Transverse colon (tissue), 4 donors: ENCODE data around the gene LAP3. TPM values are rescaled to one million over a fixed set of nuclear protein-coding genes. Genes with fewer than 3 reads are reported as not detected.

ENCODE experiments used
- DNase-seq: peaks from one replicate; pipeline ENCODE4 v3.0.0-alpha.2; 2019
- H3K27ac ChIP-seq, 4 donors: fragments of 200-600 bp; sonication (generic); 2 replicates each; pipeline ENCODE4 v1.5.1; 2016 to 2018; ENCODE audit warnings: inconsistent platforms in 4 of 4
- H3K27me3 ChIP-seq: fragments of 200-600 bp; sonication (generic); 2 replicates; pipeline ENCODE4 v1.5.1; 2017; ENCODE audit warnings: inconsistent platforms
- H3K36me3 ChIP-seq, 4 donors: fragments of 200-600 bp; sonication (generic); 2 replicates each; pipeline ENCODE4 v1.5.1; 2017 to 2019; ENCODE audit warnings: inconsistent platforms in 4 of 4
- H3K4me1 ChIP-seq, 4 donors: fragments of 200-600 bp; sonication (generic); 2 replicates each; pipeline ENCODE4 v1.5.1; 2017 to 2020; ENCODE audit warnings: inconsistent platforms in 4 of 4
- H3K4me3 ChIP-seq, 4 donors: fragments of 200-600 bp; sonication (generic); 1 replicate in 1 of 4; 2 replicates in 3 of 4; pipeline versions ENCODE4 v1.5.1 to v1.6.1; 2017 to 2019; ENCODE audit warnings: inconsistent platforms in 4 of 4
- H3K9me3 ChIP-seq, 2 donors: fragments of 200-600 bp; sonication (generic); 2 replicates each; pipeline ENCODE4 v1.5.1; 2017 to 2019; ENCODE audit warnings: inconsistent platforms in 2 of 2
- CTCF ChIP-seq, 5 experiments: fragments of 200-600 bp in 3 of 5; fragments of 450-650 bp in 2 of 5; sonication (generic) in 3 of 5; IDR thresholded peaks; 1 replicate in 2 of 5; 2 replicates in 3 of 5; pipeline ENCODE4 v1.5.1; 2016 to 2017; ENCODE audit warnings: antibody characterized with exemption in 5 of 5, inconsistent platforms in 3 of 5, mild to moderate bottlenecking in 2 of 5, moderate library complexity in 1 of 5
- EP300 ChIP-seq: sonication (generic); formaldehyde crosslinking; IDR thresholded peaks from one replicate; pipeline ENCODE4 v1.6.1; 2017; ENCODE audit warnings: antibody characterized with exemption, low read depth
- POLR2A ChIP-seq: fragments of 450-650 bp; IDR thresholded peaks from one replicate; pipeline ENCODE4 v1.6.1; 2016; ENCODE audit warnings: antibody characterized with exemption, mild to moderate bottlenecking, moderate library complexity
- POLR2AphosphoS5 ChIP-seq, 3 donors: sonication (generic); formaldehyde crosslinking; IDR thresholded peaks; one replicate each; pipeline ENCODE4 v1.6.1; 2016; ENCODE audit warnings: antibody characterized with exemption in 3 of 3
- WGBS, 2 donors: methylation state at CpG; one replicate each; pipeline ENCODE4 v1.1.5; 2018; ENCODE audit warnings: low coverage in 1 of 2; 5-methylcytosine and 5-hydroxymethylcytosine counted together
- in situ Hi-C, 4 donors: fragments of 200-750 bp; cut with MboI; loops; one replicate each; pipeline versions ENCODE4 v1.15.0 to v1.15.1; 2017; ENCODE audit warnings: low sequenced_read_pairs in 3 of 4, low pct_ligation_motif_present in 1 of 4, low pct_unique_long_range_greater_than_20kb in 1 of 4
- intact Hi-C: fragments of 100-400 bp; cut with DNase I; formaldehyde crosslinking; loops from one replicate; pipeline ENCODE4 v1.15.1; 2023; ENCODE audit warnings: low total_unique reads
- total RNA-seq, 4 donors: library from RNA; depleted of rRNA; stranded (reverse); fragments of >200 nt; gene quantifications; one replicate each; pipeline ENCODE4 v1.1.0, GENCODE V29; 2016

Gene LAP3
- total RNA-seq, result 10 to 100 TPM; 53.5 to 85.0 (median 56.0) TPM

- Histone ChIP-seq H3K36me3 (peaks cover 0 to 9% (median 3%) of the 10 kb centered on the region in 4 donors), H3K4me1 (peaks cover 0 to 36% (median 20%) of the 10 kb centered on the region in 4 donors), H3K9me3 (no peaks in the 10 kb centered on the region), H3K4me3 (peak within 1 kb of the TSS; percentile 69 to 87 (median 82)), H3K27ac (peak within 1 kb of the TSS; percentile 92 to 98 (median 97)), H3K27me3 (no peaks in the 10 kb centered on the region)
- WGBS, 2 donors, result 0% methylated on average over 2 to 39 of the region's 91 CpGs
- in situ Hi-C loops, result loop anchor here in 3 of 4 donors (5.0 to 25.0 kb wide), 3 partner anchors 40 to 435 kb away; partner anchors contain the start of genes LCORL (in 2 of the 3), DCAF16 (in 1 of the 3) and NCAPG (in 1 of the 3)
- intact Hi-C loops, result loop anchor here (1.0 kb wide), 1 partner anchor 37 kb away; the partner anchor contains the start of gene MED28
- DNase-seq, result peak; percentile 99
- TF ChIP-seq CTCF (IDR thresholded peaks at IDR 0.05) (peak in 1 of 5 experiments; percentile 21), POLR2A (peak; percentile 98), POLR2AphosphoS5 (IDR thresholded peaks at IDR 0.05) (peak; percentile 96 to 99 (median 98)), EP300 (no peak)
Measured at GRCh38 chr4:17576932-17577664, at the start of gene LAP3. Gene LAP3, plus strand, starts transcription at chr4:17577198. Its CDS starts 268 bp downstream, at chr4:17577466.

GRCh38 chr4:17528551-17529165 lies 48.3 kb upstream of the LAP3 start:
- TF ChIP-seq EP300 (no peak), CTCF (IDR thresholded peaks at IDR 0.05) (no peak), POLR2AphosphoS5 (IDR thresholded peaks at IDR 0.05) (no peak), POLR2A (no peak)
- no peaks in the 10 kb centered on the region for H3K27me3 ChIP-seq
- no peak overlapping the region for H3K27ac ChIP-seq
- intact Hi-C loops, result no loop called here
- no peaks in the 10 kb centered on the region for H3K4me1 ChIP-seq
- 89 to 94% methylated on average over 10 of the region's 10 CpGs for WGBS, 2 donors
- in situ Hi-C loops, result loop anchor here in 2 of 4 donors (25.0 kb wide), 1 partner anchor 1059 kb away; no protein-coding TSS in a partner anchor
- H3K36me3 ChIP-seq, result no peaks in the 10 kb centered on the region
- no peak for DNase-seq
- H3K9me3 ChIP-seq, result no peaks in the 10 kb centered on the region
- no peak overlapping the region for H3K4me3 ChIP-seq

DNA sequence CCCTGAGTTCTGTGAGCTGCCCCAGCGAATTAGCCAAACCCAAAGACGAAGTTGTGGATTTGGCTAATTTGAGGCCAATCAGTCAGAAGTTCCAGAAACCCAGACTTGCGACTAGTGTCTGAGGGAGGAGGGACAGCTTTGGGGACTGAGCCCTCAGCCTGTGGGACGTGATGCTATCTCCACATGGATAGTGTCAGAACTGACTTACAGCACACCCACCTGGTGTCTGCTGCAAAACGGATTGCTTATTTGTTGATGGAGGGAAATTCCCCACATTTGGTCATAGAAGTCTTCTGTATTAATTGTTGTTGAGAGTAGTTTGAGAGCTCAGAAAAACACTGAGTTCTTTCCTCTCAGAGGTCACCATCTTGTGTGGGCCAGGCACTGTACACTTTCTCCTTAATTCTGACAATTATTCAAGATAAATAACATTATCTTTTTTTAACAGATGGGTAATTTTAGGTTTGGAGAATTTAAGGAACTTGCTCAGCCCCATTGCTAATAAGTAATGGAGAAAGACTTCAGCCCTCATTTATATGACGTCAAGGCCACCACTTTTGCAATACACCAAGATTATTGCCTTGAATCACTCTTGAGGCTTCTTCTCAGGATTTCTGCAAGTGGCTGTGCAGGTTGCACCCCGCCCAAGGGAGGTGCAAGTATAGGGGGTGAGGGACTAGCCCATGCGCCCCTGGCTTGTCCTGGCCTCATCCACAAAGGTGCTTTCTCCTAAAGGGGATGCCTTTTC lies 45.3 kb upstream of the LAP3 start:
- in situ Hi-C loops, result loop anchor here in 2 of 4 donors (25.0 kb wide), 1 partner anchor 1056 kb away; no protein-coding TSS in a partner anchor
- H3K4me3 ChIP-seq, result no peak overlapping the region
- no peak for DNase-seq
- H3K4me1 ChIP-seq, result no peaks in the 10 kb centered on the region
- H3K27ac ChIP-seq, result no peak overlapping the region
- intact Hi-C loops, result no loop called here
- no peaks in the 10 kb centered on the region for H3K9me3 ChIP-seq
- H3K36me3 ChIP-seq, result no peaks in the 10 kb centered on the region
- WGBS, 2 donors, result 57 to 62% methylated on average over 6 to 8 of the region's 8 CpGs
- H3K27me3 ChIP-seq, result no peaks in the 10 kb centered on the region
- TF ChIP-seq CTCF (IDR thresholded peaks at IDR 0.05) (no peak), POLR2AphosphoS5 (IDR thresholded peaks at IDR 0.05) (no peak), EP300 (no peak), POLR2A (no peak)
